ENCODE results near the gene SH3D19. TPM values are rescaled to one million over a fixed set of nuclear protein-coding genes. Genes with fewer than 3 reads are reported as not detected.

SH3D19 gene
- total RNA-seq = not detected

GRCh38 chr4:151325111-151325948, at the start of gene SH3D19:
SH3D19 (minus strand) TSS chr4:151325605; CDS start chr4:151325352, 253 bp downstream.
- ChIA-PET POLR2A (no interaction called here), CTCF (interaction anchor here (0.8 kb wide), 1 partner anchor 48 kb away, joined by 3 read pairs; the partner anchor contains the start of gene PRSS48)

- ChIA-PET CTCF (interaction anchor here (1.0 to 1.4 kb wide), 2 partner anchors 87 to 245 kb away, joined by 5 read pairs; no protein-coding TSS in a partner anchor), POLR2A (no interaction called here)
These were observed 37.2 kb upstream of the SH3D19 start for GRCh38 chr4:151362404-151363164.

GRCh38 chr4:151361966-151362365, 36.6 kb upstream of the SH3D19 start:
- CTCF ChIA-PET = interaction anchor here (1.4 kb wide), 1 partner anchor 244 kb away, joined by 5 read pairs; no protein-coding TSS in a partner anchor

GRCh38 chr4:151361126-151361525, 35.7 kb upstream of the SH3D19 start:
- CTCF ChIA-PET = no interaction called here
- POLR2A ChIA-PET = no interaction called here

More at GRCh38 chr4:151361966-151362365, 36.6 kb upstream of the SH3D19 start:
- POLR2A ChIA-PET = no interaction called here

GRCh38 chr4:151359576-151359975, 34.2 kb upstream of the SH3D19 start:
- ChIA-PET POLR2A (no interaction called here), CTCF (interaction anchor here (0.7 to 1.0 kb wide), 2 partner anchors 37 to 86 kb away, joined by 3 to 4 read pairs; no protein-coding TSS in a partner anchor)

- ChIA-PET CTCF (interaction anchor here (0.7 kb wide), 1 partner anchor 834 kb away, joined by 3 read pairs; no protein-coding TSS in a partner anchor), POLR2A (no interaction called here)
These were observed 32.9 kb upstream of the SH3D19 start for GRCh38 chr4:151358266-151358665.

- ChIA-PET CTCF (no interaction called here), POLR2A (no interaction called here)
These were observed 31.1 kb upstream of the SH3D19 start for GRCh38 chr4:151356510-151356909.

- CTCF ChIA-PET = no interaction called here
- POLR2A ChIA-PET = no interaction called here
These were observed 29.8 kb upstream of the SH3D19 start for GRCh38 chr4:151355155-151355554.

- CTCF ChIA-PET = no interaction called here
- POLR2A ChIA-PET = interaction anchor here (0.6 kb wide), 1 partner anchor 204 kb away, joined by 4 read pairs; no protein-coding TSS in a partner anchor
These were observed 22.3 kb upstream of the SH3D19 start for GRCh38 chr4:151347490-151348235.

- ChIA-PET CTCF (no interaction called here), POLR2A (no interaction called here)
These were observed 19.5 kb upstream of the SH3D19 start for GRCh38 chr4:151344948-151345347.

GRCh38 chr4:151340751-151341385, 15.5 kb upstream of the SH3D19 start:
- CTCF ChIA-PET = no interaction called here
- POLR2A ChIA-PET = no interaction called here

GRCh38 chr4:151339467-151339866, 14.1 kb upstream of the SH3D19 start:
- ChIA-PET CTCF (no interaction called here), POLR2A (no interaction called here)

- ChIA-PET CTCF (no interaction called here), POLR2A (no interaction called here)
These were observed 6.1 kb upstream of the SH3D19 start for GRCh38 chr4:151331276-151332042.

GRCh38 chr4:151329217-151330007, 4.0 kb upstream of the SH3D19 start:
- POLR2A ChIA-PET = no interaction called here
- CTCF ChIA-PET = no interaction called here

- POLR2A ChIA-PET = no interaction called here
- CTCF ChIA-PET = no interaction called here
These were observed 493 bp upstream of the SH3D19 start for GRCh38 chr4:151325949-151326246.

GRCh38 chr4:151324752-151325110, 674 bp downstream of the SH3D19 start:
- CTCF ChIA-PET = interaction anchor here (0.8 kb wide), 1 partner anchor 48 kb away, joined by 3 read pairs; the partner anchor contains the start of gene PRSS48
- POLR2A ChIA-PET = no interaction called here

- POLR2A ChIA-PET = no interaction called here
- CTCF ChIA-PET = interaction anchor here (0.8 kb wide), 1 partner anchor 47 kb away, joined by 3 read pairs; the partner anchor contains the start of gene PRSS48
These were observed 1.2 kb downstream of the SH3D19 start for GRCh38 chr4:151324124-151324751.

- ChIA-PET POLR2A (no interaction called here), CTCF (no interaction called here)
These were observed 1.7 kb downstream of the SH3D19 start for GRCh38 chr4:151323667-151324066.

Data from activated CD8-positive, alpha-beta memory T cell treated with anti-CD3 and anti-CD28 coated beads for 36 hours (primary cell).